ENCODE results near the gene PRKG1.

DNA sequence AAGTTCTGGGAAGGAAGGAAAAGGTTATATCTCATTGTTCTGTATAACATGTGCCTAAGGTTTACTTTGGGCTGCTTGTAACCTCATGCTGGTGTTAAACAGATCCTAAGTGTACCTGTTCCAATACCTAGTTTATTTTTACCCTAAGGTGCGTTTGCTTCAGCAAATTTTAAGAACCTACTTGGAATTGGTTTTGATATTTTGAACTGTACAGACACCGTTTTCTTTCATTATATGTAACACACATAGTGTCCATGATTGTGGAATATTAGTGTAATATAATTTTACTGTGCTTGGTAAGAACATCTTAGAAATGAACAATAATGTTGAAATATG lies 954.2 kb downstream of the PRKG1 start:
- TF ChIP-seq SP2 (IDR thresholded peaks at IDR 0.05; ENCODE audit: low read length) (no peak), POLR2AphosphoS5 (IDR thresholded peaks at IDR 0.05; ENCODE audit: low read depth, low read length) (no peak), EZH2 (IDR thresholded peaks at IDR 0.05; ENCODE audit: low read depth, low read length, severe bottlenecking) (no peak), CEBPB (IDR thresholded peaks at IDR 0.05; ENCODE audit: low read depth, low read length) (no peak), SUZ12 (IDR thresholded peaks at IDR 0.05; ENCODE audit: low read length) (no peak), CREB1 (IDR thresholded peaks at IDR 0.05) (no peak), POLR2A (IDR thresholded peaks at IDR 0.05; ENCODE audit: control extremely low read depth in 1 of 2, low read depth in 2 of 2, low read length in 2 of 2) (peak in 1 of 2 experiments; percentile 11; a peak in 1 of 3 replicates)
- TF ChIP-seq, protein P1, sequence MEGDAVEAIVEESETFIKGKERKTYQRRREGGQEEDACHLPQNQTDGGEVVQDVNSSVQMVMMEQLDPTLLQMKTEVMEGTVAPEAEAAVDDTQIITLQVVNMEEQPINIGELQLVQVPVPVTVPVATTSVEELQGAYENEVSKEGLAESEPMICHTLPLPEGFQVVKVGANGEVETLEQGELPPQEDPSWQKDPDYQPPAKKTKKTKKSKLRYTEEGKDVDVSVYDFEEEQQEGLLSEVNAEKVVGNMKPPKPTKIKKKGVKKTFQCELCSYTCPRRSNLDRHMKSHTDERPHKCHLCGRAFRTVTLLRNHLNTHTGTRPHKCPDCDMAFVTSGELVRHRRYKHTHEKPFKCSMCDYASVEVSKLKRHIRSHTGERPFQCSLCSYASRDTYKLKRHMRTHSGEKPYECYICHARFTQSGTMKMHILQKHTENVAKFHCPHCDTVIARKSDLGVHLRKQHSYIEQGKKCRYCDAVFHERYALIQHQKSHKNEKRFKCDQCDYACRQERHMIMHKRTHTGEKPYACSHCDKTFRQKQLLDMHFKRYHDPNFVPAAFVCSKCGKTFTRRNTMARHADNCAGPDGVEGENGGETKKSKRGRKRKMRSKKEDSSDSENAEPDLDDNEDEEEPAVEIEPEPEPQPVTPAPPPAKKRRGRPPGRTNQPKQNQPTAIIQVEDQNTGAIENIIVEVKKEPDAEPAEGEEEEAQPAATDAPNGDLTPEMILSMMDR (IDR thresholded peaks at IDR 0.05; ENCODE audit: control extremely low read depth in 1 of 3, insufficient read depth in 1 of 3, low read depth in 1 of 3, low read length in 3 of 3): no peak
- TF ChIP-seq, protein P2, sequence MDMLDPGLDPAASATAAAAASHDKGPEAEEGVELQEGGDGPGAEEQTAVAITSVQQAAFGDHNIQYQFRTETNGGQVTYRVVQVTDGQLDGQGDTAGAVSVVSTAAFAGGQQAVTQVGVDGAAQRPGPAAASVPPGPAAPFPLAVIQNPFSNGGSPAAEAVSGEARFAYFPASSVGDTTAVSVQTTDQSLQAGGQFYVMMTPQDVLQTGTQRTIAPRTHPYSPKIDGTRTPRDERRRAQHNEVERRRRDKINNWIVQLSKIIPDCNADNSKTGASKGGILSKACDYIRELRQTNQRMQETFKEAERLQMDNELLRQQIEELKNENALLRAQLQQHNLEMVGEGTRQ (IDR thresholded peaks at IDR 0.05; ENCODE audit: low read length): no peak
- TF ChIP-seq, protein P3, sequence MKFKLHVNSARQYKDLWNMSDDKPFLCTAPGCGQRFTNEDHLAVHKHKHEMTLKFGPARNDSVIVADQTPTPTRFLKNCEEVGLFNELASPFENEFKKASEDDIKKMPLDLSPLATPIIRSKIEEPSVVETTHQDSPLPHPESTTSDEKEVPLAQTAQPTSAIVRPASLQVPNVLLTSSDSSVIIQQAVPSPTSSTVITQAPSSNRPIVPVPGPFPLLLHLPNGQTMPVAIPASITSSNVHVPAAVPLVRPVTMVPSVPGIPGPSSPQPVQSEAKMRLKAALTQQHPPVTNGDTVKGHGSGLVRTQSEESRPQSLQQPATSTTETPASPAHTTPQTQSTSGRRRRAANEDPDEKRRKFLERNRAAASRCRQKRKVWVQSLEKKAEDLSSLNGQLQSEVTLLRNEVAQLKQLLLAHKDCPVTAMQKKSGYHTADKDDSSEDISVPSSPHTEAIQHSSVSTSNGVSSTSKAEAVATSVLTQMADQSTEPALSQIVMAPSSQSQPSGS (IDR thresholded peaks at IDR 0.05; ENCODE audit: low read length): no peak

Measured in H1 (cell line).